Esophagus (tissue), 2 donors: ENCODE measurements around the gene KNDC1. TPM values are rescaled to one million over a fixed set of nuclear protein-coding genes. Genes with fewer than 3 reads are reported as not detected.
A peak's percentile ranks its signal among the peaks of the same experiment; 100 is the strongest.
"Not testable (repeated sequence)": the region's sequence is repeated elsewhere in the genome, so short reads cannot be mapped to it uniquely, and the experiment has no call there.

Source experiments
- H3K27ac ChIP-seq, 2 donors: one replicate each; pipeline ENCODE4 v1.5.1; 2013; ENCODE audit warnings: low read depth in 2 of 2, mild to moderate bottlenecking in 2 of 2, inconsistent platforms in 1 of 2, low read length in 1 of 2, moderate library complexity in 1 of 2
- H3K27me3 ChIP-seq, 2 donors: one replicate each; pipeline ENCODE4 v1.6.1; 2013; ENCODE audit warnings: low read length in 2 of 2, control low read depth in 1 of 2, mild to moderate bottlenecking in 1 of 2; ENCODE audit not compliant: insufficient read depth in 2 of 2, control insufficient read depth in 1 of 2
- H3K36me3 ChIP-seq, 2 donors: one replicate each; pipeline ENCODE4 v1.6.1; 2013; ENCODE audit warnings: low read length in 1 of 2; ENCODE audit not compliant: control insufficient read depth in 2 of 2, insufficient read depth in 2 of 2
- H3K4me1 ChIP-seq, 2 donors: one replicate each; pipeline ENCODE4 v1.6.1; 2013; ENCODE audit warnings: low read length in 1 of 2; ENCODE audit not compliant: control insufficient read depth in 2 of 2, insufficient read depth in 2 of 2
- H3K4me3 ChIP-seq, 2 donors: one replicate each; pipeline ENCODE4 v1.5.1; 2013; ENCODE audit warnings: low read length in 2 of 2, mild to moderate bottlenecking in 2 of 2, low read depth in 1 of 2, moderate library complexity in 1 of 2
- H3K9me3 ChIP-seq, 2 donors: one replicate each; pipeline ENCODE4 v1.6.1; 2013; ENCODE audit warnings: mild to moderate bottlenecking in 2 of 2, low read depth in 1 of 2, low read length in 1 of 2, moderate library complexity in 1 of 2; ENCODE audit not compliant: control insufficient read depth in 2 of 2, insufficient read depth in 1 of 2
- WGBS, 2 donors: extraction: QIAGEN DNeasy Blood & Tissue Kit; methylation state at CpG; one replicate each; pipeline ENCODE4 v1.1.7; 2013; 5-methylcytosine and 5-hydroxymethylcytosine counted together
- polyA plus RNA-seq, 2 donors: library from polyadenylated mRNA; stranded (reverse); fragments of 200-250 nt; gene quantifications; one replicate each; pipeline ENCODE4 v1.2.3, GENCODE V29; 2013
- donor health status: healthy with polysubstance abuse.
- donor health status: Bipolar disorder and iron deficiency.

Gene KNDC1
- polyA plus RNA-seq = under 1 TPM; 0.16 to 0.39 TPM

- 1% methylated on average over 34 to 108 of the region's 108 CpGs for WGBS, 2 donors
- H3K27ac ChIP-seq = no peak within 1 kb of the TSS
These were observed at the start of gene KNDC1 for GRCh38 chr10:133159950-133160825. TSS of gene KNDC1 (plus strand) at chr10:133160219. CDS start at chr10:133160468, 249 bp downstream.

GRCh38 chr10:133110609-133111275 is 49.3 kb upstream of the KNDC1 start:
- Histone ChIP-seq H3K4me1 (no peaks in the 10 kb centered on the region), H3K9me3 (peaks cover 13 to 22% of the 10 kb centered on the region in 2 donors), H3K27me3 (no peaks in the 10 kb centered on the region), H3K27ac (no peak overlapping the region), H3K4me3 (no peak overlapping the region), H3K36me3 (no peaks in the 10 kb centered on the region)
- WGBS, 2 donors = 58 to 61% methylated on average over 5 to 6 of the region's 6 CpGs

More at GRCh38 chr10:133159950-133160825, at the start of gene KNDC1:
- Histone ChIP-seq H3K27me3 (peaks cover 0 to 6% of the 10 kb centered on the region in 2 donors), H3K9me3 (no peaks in the 10 kb centered on the region), H3K4me1 (peaks cover 2 to 4% of the 10 kb centered on the region in 2 donors), H3K4me3 (peak within 1 kb of the TSS; percentile 31 to 52), H3K36me3 (no peaks in the 10 kb centered on the region)

- not testable (repeated sequence) for H3K27me3 ChIP-seq, H3K4me3 ChIP-seq, H3K27ac ChIP-seq, H3K4me1 ChIP-seq, H3K36me3 ChIP-seq
- 18 to 21% methylated on average over 4 to 6 of the region's 7 CpGs for WGBS, 2 donors
- peaks cover 7 to 17% of the 10 kb centered on the region in 2 donors for H3K9me3 ChIP-seq
These were observed 48.4 kb upstream of the KNDC1 start for GRCh38 chr10:133111640-133112039.

GRCh38 chr10:133113146-133113830 is 46.7 kb upstream of the KNDC1 start:
- peaks cover 0 to 15% of the 10 kb centered on the region in 2 donors for H3K9me3 ChIP-seq
- no peak overlapping the region for H3K27ac ChIP-seq
- no peak overlapping the region for H3K4me3 ChIP-seq
- no peaks in the 10 kb centered on the region for H3K36me3 ChIP-seq
- WGBS, 2 donors = 90 to 91% methylated on average over 31 of the region's 31 CpGs
- no peaks in the 10 kb centered on the region for H3K27me3 ChIP-seq
- H3K4me1 ChIP-seq = no peaks in the 10 kb centered on the region

GRCh38 chr10:133113847-133114246 is 46.2 kb upstream of the KNDC1 start:
- WGBS, 2 donors = 84 to 93% methylated on average over 12 of the region's 12 CpGs
- H3K27me3 ChIP-seq = no peaks in the 10 kb centered on the region

GRCh38 chr10:133114251-133114650 is 45.8 kb upstream of the KNDC1 start:
- Histone ChIP-seq H3K36me3 (no peaks in the 10 kb centered on the region), H3K27me3 (no peaks in the 10 kb centered on the region), H3K9me3 (peaks cover 0 to 11% of the 10 kb centered on the region in 2 donors), H3K4me1 (no peaks in the 10 kb centered on the region), H3K27ac (no peak overlapping the region), H3K4me3 (no peak overlapping the region)
- WGBS, 2 donors = 86 to 89% methylated on average over 18 of the region's 18 CpGs

More at GRCh38 chr10:133113847-133114246, 46.2 kb upstream of the KNDC1 start:
- Histone ChIP-seq H3K9me3 (peaks cover 0 to 12% of the 10 kb centered on the region in 2 donors), H3K27ac (no peak overlapping the region), H3K4me1 (no peaks in the 10 kb centered on the region), H3K4me3 (no peak overlapping the region), H3K36me3 (no peaks in the 10 kb centered on the region)

- Histone ChIP-seq H3K27ac (no peak overlapping the region), H3K4me3 (no peak overlapping the region), H3K9me3 (peaks cover 0 to 10% of the 10 kb centered on the region in 2 donors), H3K4me1 (no peaks in the 10 kb centered on the region), H3K36me3 (no peaks in the 10 kb centered on the region), H3K27me3 (no peaks in the 10 kb centered on the region)
- WGBS, 2 donors = 75 to 83% methylated on average over 32 to 33 of the region's 33 CpGs
These were observed 45.1 kb upstream of the KNDC1 start for GRCh38 chr10:133114726-133115452.

- Histone ChIP-seq H3K27me3 (no peaks in the 10 kb centered on the region), H3K27ac (no peak overlapping the region), H3K4me3 (no peak overlapping the region), H3K36me3 (no peaks in the 10 kb centered on the region), H3K4me1 (no peaks in the 10 kb centered on the region), H3K9me3 (peaks cover 0 to 10% of the 10 kb centered on the region in 2 donors)
- WGBS, 2 donors = 62 to 66% methylated on average over 13 of the region's 13 CpGs
These were observed 44.6 kb upstream of the KNDC1 start for GRCh38 chr10:133115453-133115842.

GRCh38 chr10:133115976-133116375 is 44.0 kb upstream of the KNDC1 start:
- 57 to 60% methylated on average over 17 of the region's 17 CpGs for WGBS, 2 donors
- H3K4me3 ChIP-seq = no peak overlapping the region

More at GRCh38 chr10:133115976-133116375, 44.0 kb upstream of the KNDC1 start:
- Histone ChIP-seq H3K27ac (no peak overlapping the region), H3K9me3 (peaks cover 0 to 10% of the 10 kb centered on the region in 2 donors), H3K27me3 (no peaks in the 10 kb centered on the region), H3K4me1 (no peaks in the 10 kb centered on the region), H3K36me3 (no peaks in the 10 kb centered on the region)
